ENCODE measurements around the gene KRT3. TPM values are rescaled to one million over a fixed set of nuclear protein-coding genes. Genes with fewer than 3 reads are reported as not detected.

KRT3 gene
- total RNA-seq, 1 experiment from 2014 or later = not detected

GRCh38 chr12:52759695-52760094 is 36.2 kb downstream of the KRT3 start (continued):
- no peak for TF ChIP-seq ZNF219 (CRISPR knock-in tag; IDR thresholded peaks at IDR 0.05; ENCODE audit: borderline replicate concordance)
- no peak for TF ChIP-seq ZNF416 (CRISPR knock-in tag; IDR thresholded peaks at IDR 0.05)
- no peak for TF ChIP-seq ESRRA (CRISPR knock-in tag; IDR thresholded peaks at IDR 0.05; ENCODE audit: borderline replicate concordance)
- TF ChIP-seq, protein P1, sequence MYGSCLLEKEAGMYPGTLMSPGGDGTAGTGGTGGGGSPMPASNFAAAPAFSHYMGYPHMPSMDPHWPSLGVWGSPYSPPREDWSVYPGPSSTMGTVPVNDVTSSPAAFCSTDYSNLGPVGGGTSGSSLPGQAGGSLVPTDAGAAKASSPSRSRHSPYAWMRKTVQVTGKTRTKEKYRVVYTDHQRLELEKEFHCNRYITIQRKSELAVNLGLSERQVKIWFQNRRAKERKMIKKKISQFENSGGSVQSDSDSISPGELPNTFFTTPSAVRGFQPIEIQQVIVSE (CRISPR knock-in tag; IDR thresholded peaks at IDR 0.05; ENCODE audit: borderline replicate concordance) = no peak
- no peak for TF ChIP-seq MAX (CRISPR knock-in tag; IDR thresholded peaks at IDR 0.05)
- TF ChIP-seq, protein P2, sequence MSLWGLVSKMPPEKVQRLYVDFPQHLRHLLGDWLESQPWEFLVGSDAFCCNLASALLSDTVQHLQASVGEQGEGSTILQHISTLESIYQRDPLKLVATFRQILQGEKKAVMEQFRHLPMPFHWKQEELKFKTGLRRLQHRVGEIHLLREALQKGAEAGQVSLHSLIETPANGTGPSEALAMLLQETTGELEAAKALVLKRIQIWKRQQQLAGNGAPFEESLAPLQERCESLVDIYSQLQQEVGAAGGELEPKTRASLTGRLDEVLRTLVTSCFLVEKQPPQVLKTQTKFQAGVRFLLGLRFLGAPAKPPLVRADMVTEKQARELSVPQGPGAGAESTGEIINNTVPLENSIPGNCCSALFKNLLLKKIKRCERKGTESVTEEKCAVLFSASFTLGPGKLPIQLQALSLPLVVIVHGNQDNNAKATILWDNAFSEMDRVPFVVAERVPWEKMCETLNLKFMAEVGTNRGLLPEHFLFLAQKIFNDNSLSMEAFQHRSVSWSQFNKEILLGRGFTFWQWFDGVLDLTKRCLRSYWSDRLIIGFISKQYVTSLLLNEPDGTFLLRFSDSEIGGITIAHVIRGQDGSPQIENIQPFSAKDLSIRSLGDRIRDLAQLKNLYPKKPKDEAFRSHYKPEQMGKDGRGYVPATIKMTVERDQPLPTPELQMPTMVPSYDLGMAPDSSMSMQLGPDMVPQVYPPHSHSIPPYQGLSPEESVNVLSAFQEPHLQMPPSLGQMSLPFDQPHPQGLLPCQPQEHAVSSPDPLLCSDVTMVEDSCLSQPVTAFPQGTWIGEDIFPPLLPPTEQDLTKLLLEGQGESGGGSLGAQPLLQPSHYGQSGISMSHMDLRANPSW (CRISPR knock-in tag; conservative IDR thresholded peaks at IDR 0.05; ENCODE audit: low read depth) = no peak
- no peak for TF ChIP-seq SP1 (CRISPR knock-in tag; conservative IDR thresholded peaks at IDR 0.05)

DNA sequence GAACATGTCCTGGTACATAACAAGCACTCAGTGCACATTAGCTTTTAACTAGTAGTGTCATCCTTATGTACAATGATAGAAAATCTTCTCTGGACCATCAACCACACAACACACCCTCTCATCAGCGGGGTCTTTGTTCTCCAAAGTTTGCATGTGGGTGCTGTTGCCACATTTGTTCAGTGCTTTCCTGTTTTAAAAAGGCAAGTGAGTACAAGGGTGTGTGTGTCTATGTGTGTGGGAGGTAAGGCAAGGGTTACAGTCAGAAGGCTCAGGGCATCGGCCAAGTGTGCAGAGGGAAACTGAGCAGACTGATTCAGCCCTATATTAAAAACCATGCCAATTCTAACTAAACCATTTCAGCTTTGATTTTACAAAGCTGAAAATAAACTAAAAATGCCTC is 36.7 kb downstream of the KRT3 start:
- no peak overlapping the region for H3K4me3 Mint-ChIP-seq
- CTCF ChIA-PET = interaction anchor here (0.6 to 1.5 kb wide), 8 partner anchors 9 to 173 kb away, joined by 3 to 8 read pairs (median 3); no protein-coding TSS in a partner anchor
- no peak overlapping the region for H3K27ac Mint-ChIP-seq
- no peak for DNase-seq (ENCODE audit: low spot score)
- H3K27me3 Mint-ChIP-seq (ENCODE audit: low read depth) = peaks cover 18% of the 10 kb centered on the region
- POLR2A ChIA-PET = no interaction called here
- no peak for ATAC-seq
- H3K36me3 Mint-ChIP-seq = peaks cover 18% of the 10 kb centered on the region
- no peaks in the 10 kb centered on the region for H3K4me1 Mint-ChIP-seq
- TF ChIP-seq NFYB (CRISPR knock-in tag; conservative IDR thresholded peaks at IDR 0.05; ENCODE audit: low read depth) (no peak), IRF2 (CRISPR knock-in tag; IDR thresholded peaks at IDR 0.05; ENCODE audit: borderline replicate concordance, low read depth) (no peak), SMAD3 (CRISPR knock-in tag; IDR thresholded peaks at IDR 0.05; ENCODE audit: borderline replicate concordance) (no peak), USF2 (CRISPR knock-in tag; IDR thresholded peaks at IDR 0.05) (no peak)
- TF ChIP-seq, protein P3, sequence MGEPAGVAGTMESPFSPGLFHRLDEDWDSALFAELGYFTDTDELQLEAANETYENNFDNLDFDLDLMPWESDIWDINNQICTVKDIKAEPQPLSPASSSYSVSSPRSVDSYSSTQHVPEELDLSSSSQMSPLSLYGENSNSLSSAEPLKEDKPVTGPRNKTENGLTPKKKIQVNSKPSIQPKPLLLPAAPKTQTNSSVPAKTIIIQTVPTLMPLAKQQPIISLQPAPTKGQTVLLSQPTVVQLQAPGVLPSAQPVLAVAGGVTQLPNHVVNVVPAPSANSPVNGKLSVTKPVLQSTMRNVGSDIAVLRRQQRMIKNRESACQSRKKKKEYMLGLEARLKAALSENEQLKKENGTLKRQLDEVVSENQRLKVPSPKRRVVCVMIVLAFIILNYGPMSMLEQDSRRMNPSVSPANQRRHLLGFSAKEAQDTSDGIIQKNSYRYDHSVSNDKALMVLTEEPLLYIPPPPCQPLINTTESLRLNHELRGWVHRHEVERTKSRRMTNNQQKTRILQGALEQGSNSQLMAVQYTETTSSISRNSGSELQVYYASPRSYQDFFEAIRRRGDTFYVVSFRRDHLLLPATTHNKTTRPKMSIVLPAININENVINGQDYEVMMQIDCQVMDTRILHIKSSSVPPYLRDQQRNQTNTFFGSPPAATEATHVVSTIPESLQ (CRISPR knock-in tag; IDR thresholded peaks at IDR 0.05) = no peak
- no peaks in the 10 kb centered on the region; the same call in none of the 2 replicates for H3K9me3 Mint-ChIP-seq

GRCh38 chr12:52757449-52758176 is 38.3 kb downstream of the KRT3 start:
- no peaks in the 10 kb centered on the region for H3K4me1 Mint-ChIP-seq
- CTCF ChIA-PET = no interaction called here
- POLR2A ChIA-PET = no interaction called here
- H3K4me3 Mint-ChIP-seq = no peak overlapping the region
- peaks cover 16% of the 10 kb centered on the region for H3K36me3 Mint-ChIP-seq
- H3K27ac Mint-ChIP-seq = no peak overlapping the region
- TF ChIP-seq, protein P4, sequence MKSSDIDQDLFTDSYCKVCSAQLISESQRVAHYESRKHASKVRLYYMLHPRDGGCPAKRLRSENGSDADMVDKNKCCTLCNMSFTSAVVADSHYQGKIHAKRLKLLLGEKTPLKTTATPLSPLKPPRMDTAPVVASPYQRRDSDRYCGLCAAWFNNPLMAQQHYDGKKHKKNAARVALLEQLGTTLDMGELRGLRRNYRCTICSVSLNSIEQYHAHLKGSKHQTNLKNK (CRISPR knock-in tag; IDR thresholded peaks at IDR 0.05) = no peak
- no peak for TF ChIP-seq NFYB (CRISPR knock-in tag; conservative IDR thresholded peaks at IDR 0.05; ENCODE audit: low read depth)
- no peak for TF ChIP-seq PREB (CRISPR knock-in tag; IDR thresholded peaks at IDR 0.05; ENCODE audit: borderline replicate concordance)
- TF ChIP-seq GRHL2 (CRISPR knock-in tag; IDR thresholded peaks at IDR 0.05; ENCODE audit: insufficient replicate concordance, severe bottlenecking) = no peak
- H3K9me3 Mint-ChIP-seq = peaks cover 3% of the 10 kb centered on the region
- peaks cover 23% of the 10 kb centered on the region for H3K27me3 Mint-ChIP-seq (ENCODE audit: low read depth)
- DNase-seq (ENCODE audit: low spot score) (no peak), ATAC-seq (no peak)

All from WTC11 (cell line).